K562 (cell line): Measurements from ENCODE around the gene UBE2E2. TPM values are rescaled to one million over a fixed set of nuclear protein-coding genes. Genes with fewer than 3 reads are reported as not detected.

Experiments used
- ATAC-seq: fragments of 200-7000 bp; cut with Tn5 transposase; 3 replicates; pipeline ENCODE4 v1.9.1; 2020; ENCODE audit warnings: moderate library complexity
- BruUV-seq: library from RNA; stranded (reverse); fragments of 400-500 nt; replicated peaks from 2 replicates; lab custom pipeline; 2021; lab: Mats Ljungman, UMichigan
- CTCF ChIA-PET: fragments of 300-600 bp; formaldehyde crosslinking; extraction: SDS; loops from one replicate; lab custom pipeline; 2021; ENCODE audit warnings: low intra/inter-chr PET ratio; lab: Yijun Ruan, JAX
- POLR2A ChIA-PET: fragments of 300-600, 350-650 bp; sonication (Branson Sonifier 250); formaldehyde crosslinking; extraction: SDS; loops from one replicate; lab custom pipeline; 2021; ENCODE audit warnings: antibody characterized with exemption, inconsistent platforms; lab: Yijun Ruan, JAX
- DNase-seq, 4 experiments: peaks; one replicate each; pipeline versions ENCODE4 v3.0.0 to v3.0.0-alpha.2; 2011 to 2018; ENCODE audit warnings: low spot score in 3 of 4, mixed read lengths in 3 of 4; ENCODE audit errors: extremely low read depth in 1 of 4
- FAIRE-seq: peaks from 2 replicates; lab custom pipeline; 2011; peaks lifted over from hg19 to GRCh38; lab: Jason Lieb, UNC
- H2AFZ ChIP-seq: 2 replicates; pipeline ENCODE4 v1.6.0; 2011; ENCODE audit warnings: low read depth, low read length, control low read depth, inconsistent platforms
- H3K27ac ChIP-seq: fragments of 200-600 bp; 3 replicates; pipeline ENCODE4 v1.8.0; 2011; ENCODE audit warnings: low read depth, mild to moderate bottlenecking, control low read depth, inconsistent platforms, low read length, moderate library complexity, mixed read lengths; ENCODE audit errors: extremely low read depth
- H3K27me3 ChIP-seq, 2 experiments: fragments of 300-600 bp in 1 of 2; 2 replicates in 1 of 2; 3 replicates in 1 of 2; pipeline versions ENCODE4 v1.6.0 to v1.8.0; 2011; ENCODE audit warnings: inconsistent platforms in 2 of 2, low read length in 2 of 2, mild to moderate bottlenecking in 1 of 2, mixed read lengths in 1 of 2, moderate library complexity in 1 of 2; ENCODE audit not compliant: control insufficient read depth in 2 of 2, insufficient read depth in 2 of 2
- H3K36me3 ChIP-seq: fragments of 300-600 bp; 3 replicates; pipeline ENCODE4 v1.8.0; 2011; ENCODE audit warnings: mild to moderate bottlenecking, low read length, inconsistent platforms; ENCODE audit not compliant: control insufficient read depth, insufficient read depth
- H3K4me1 ChIP-seq, 2 experiments: fragments of 200-600 bp in 1 of 2; replicated peaks in 1 of 2; 2 replicates in 1 of 2; 3 replicates in 1 of 2; pipeline versions ENCODE4 v1.5.1 to v1.8.0; 2011; ENCODE audit warnings: inconsistent platforms in 2 of 2, low read length in 2 of 2, mild to moderate bottlenecking in 1 of 2, mixed read lengths in 1 of 2, moderate library complexity in 1 of 2; ENCODE audit not compliant: control insufficient read depth in 2 of 2, insufficient read depth in 2 of 2
- H3K4me2 ChIP-seq: 2 replicates; pipeline ENCODE4 v1.6.1; 2011; ENCODE audit warnings: low read length, control low read depth, inconsistent platforms, mixed read lengths; ENCODE audit not compliant: insufficient read depth
- H3K4me3 ChIP-seq: fragments of 200-600 bp; sonication (generic), shearing (Covaris generic); 2 replicates; pipeline ENCODE4 v1.5.1; 2016; ENCODE audit warnings: control low read depth, inconsistent platforms
- H3K79me2 ChIP-seq: fragments of 200-600 bp; 3 replicates; pipeline ENCODE4 v1.8.0; 2011; ENCODE audit warnings: low read length, inconsistent platforms; ENCODE audit not compliant: control insufficient read depth, insufficient read depth
- H3K9ac ChIP-seq, 2 experiments: 2 replicates each; pipeline versions ENCODE4 v1.6.0 to v1.6.1; 2011; ENCODE audit warnings: low read depth in 2 of 2, low read length in 2 of 2, control low read depth in 1 of 2, inconsistent platforms in 1 of 2, mild to moderate bottlenecking in 1 of 2, mixed read lengths in 1 of 2; ENCODE audit not compliant: insufficient read depth in 1 of 2
- H3K9me1 ChIP-seq: one replicate; pipeline ENCODE4 v1.6.0; 2011; ENCODE audit warnings: inconsistent platforms, mild to moderate bottlenecking, low read length, moderate library complexity; ENCODE audit not compliant: control insufficient read depth, insufficient read depth
- H3K9me3 ChIP-seq: replicated peaks from 2 replicates; pipeline ENCODE4 v1.5.1; 2011; ENCODE audit warnings: low read depth, low read length, inconsistent platforms; ENCODE audit not compliant: control insufficient read depth, insufficient read depth
- H4K20me1 ChIP-seq: replicated peaks from 2 replicates; pipeline ENCODE4 v1.6.1; 2011; ENCODE audit warnings: low read length, inconsistent platforms, mixed read lengths; ENCODE audit not compliant: control insufficient read depth, insufficient read depth
- BRCA1 ChIP-seq, 2 experiments: fragments of 450-650 bp in 1 of 2; sonication (generic) in 1 of 2; formaldehyde crosslinking in 1 of 2; IDR thresholded peaks; 2 replicates each; pipeline versions ENCODE4 v1.5.0 to v1.6.1; 2017 to 2020; ENCODE audit warnings: mild to moderate bottlenecking in 1 of 2, missing genetic modification reagents in 1 of 2
- DACH1 ChIP-seq: fragments of 450-650 bp; IDR thresholded peaks from 2 replicates; pipeline ENCODE4 v1.6.1; 2018; ENCODE audit not compliant: partially characterized antibody
- NCOA2 ChIP-seq, 2 experiments: fragments of 450-650 bp; IDR thresholded peaks; 2 replicates each; pipeline ENCODE4 v1.6.1; 2018; ENCODE audit warnings: mild to moderate bottlenecking in 2 of 2, moderate library complexity in 1 of 2; ENCODE audit not compliant: partially characterized antibody in 2 of 2
- NFIX ChIP-seq: fragments of 250-450 bp; sonication (Bioruptor Pico); IDR thresholded peaks from 2 replicates; pipeline ENCODE4 v1.4.0; 2020; ENCODE audit warnings: low read depth, mild to moderate bottlenecking, moderate library complexity
- TCF7L2 ChIP-seq: fragments of 150-350 bp; IDR thresholded peaks from 2 replicates; pipeline ENCODE4 v1.6.1; 2016; ENCODE audit warnings: low read depth, mild to moderate bottlenecking, low read length, moderate library complexity
- ZNF717 ChIP-seq: fragments of 250-450 bp; sonication (Bioruptor Pico); IDR thresholded peaks from 2 replicates; pipeline ENCODE4 v1.5.0; 2021
- WGBS: fragments of 100-300 bp; shearing (Covaris generic); methylation state at CpG from one replicate; pipeline ENCODE4 v1.1.6; 2016; ENCODE audit warnings: low coverage, mixed read lengths; ENCODE audit not compliant: insufficient coverage; ENCODE audit errors: missing lambda C conversion rate; 5-methylcytosine and 5-hydroxymethylcytosine counted together
- in situ Hi-C: fragments of 300-500 bp; cut with MboI; formaldehyde crosslinking; loops from 4 replicates; pipeline ENCODE4 v1.15.0; 2018; ENCODE audit warnings: inconsistent platforms, mixed read lengths
- intact Hi-C: fragments of 100-400 bp; cut with micrococcal nuclease; formaldehyde crosslinking; loops from 2 replicates; pipeline ENCODE4 v1.14.2; 2022
- polyA plus RNA-seq, 8 experiments: library from polyadenylated mRNA; depleted of rRNA in 4 of 8; stranded (reverse) in 5 of 8; unstranded in 3 of 8; fragments of >200 nt; fragmentation: Nextera tagmentation in 2 of 8; fragmentation: Illumina TruSeq in 1 of 8; extraction: Ambion mirVana in 2 of 8; extraction: Trizol in 1 of 8; gene quantifications; 2 replicates each; pipeline versions ENCODE4 v1.2.1 to v1.2.3, GENCODE V29; 2011 to 2014; ENCODE audit warnings: inconsistent platforms in 1 of 8, missing spikeins in 1 of 8
- total RNA-seq, 7 experiments: library from RNA; depleted of rRNA in 6 of 7; stranded (reverse); fragments of >200 nt in 6 of 7; fragmentation: Illumina TruSeq in 2 of 7; extraction: Trizol in 2 of 7; gene quantifications; 2 replicates each; pipeline versions ENCODE4 v1.2.1 to v1.2.3, GENCODE V29; 2011 to 2021; ENCODE audit warnings: low replicate concordance in 1 of 7
- TF ChIP-seq, protein P1 (sequence below): fragments of 250-450 bp; sonication (Bioruptor Pico); IDR thresholded peaks from 2 replicates; pipeline ENCODE4 v1.8.0; 2022; ENCODE audit warnings: inconsistent platforms
- TF ChIP-seq, protein P2 (sequence below), 2 experiments: fragments of 450-650 bp; formaldehyde crosslinking in 1 of 2; IDR thresholded peaks; 2 replicates each; pipeline versions ENCODE4 v1.4.0 to v1.6.1; 2014 to 2020; ENCODE audit warnings: mild to moderate bottlenecking in 2 of 2, borderline replicate concordance in 1 of 2, low read depth in 1 of 2

UBE2E2 gene
- total and polyA plus RNA-seq, 9 of the 15 experiments (the other 6 are each of a cell fraction or from before 2014, with no cell fraction given): 0.22 to 5.1 (median 1.9) TPM

DNA sequence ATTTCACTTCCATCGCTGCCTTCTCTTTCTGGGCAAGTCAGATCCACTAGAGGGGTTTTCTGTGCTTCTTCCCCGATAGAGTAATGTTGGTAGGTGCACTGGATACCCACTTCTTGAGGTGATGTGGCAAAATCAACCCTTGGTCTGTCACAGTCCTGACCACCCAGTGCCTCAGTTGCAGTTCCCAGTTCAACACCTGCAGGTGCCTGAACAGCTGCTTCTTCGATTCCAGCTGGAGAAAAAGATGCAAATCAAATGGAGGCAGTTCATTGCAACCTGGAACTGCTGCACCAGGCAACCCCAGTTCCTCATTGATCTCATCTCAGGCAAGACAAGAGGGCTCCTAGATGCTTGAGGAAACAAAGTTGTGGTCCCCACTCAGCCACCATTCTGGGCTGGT, 186.6 kb downstream of the UBE2E2 start:
- no peak overlapping the region for H3K4me3 ChIP-seq
- no peaks in the 10 kb centered on the region for H3K79me2 ChIP-seq
- no peak overlapping the region for H3K4me2 ChIP-seq
- H3K9ac ChIP-seq: no peak overlapping the region
- in situ Hi-C loops (no loop called here), intact Hi-C loops (no loop called here)
- DNase-seq (no peak), FAIRE-seq (no peak), ATAC-seq (no peak)
- H3K27me3 ChIP-seq: no peaks in the 10 kb centered on the region
- no peak overlapping the region for H2AFZ ChIP-seq
- H3K4me1 ChIP-seq: no peaks in the 10 kb centered on the region
- H3K27ac ChIP-seq: no peak overlapping the region
- H3K9me1 ChIP-seq: no peaks in the 10 kb centered on the region
- H4K20me1 ChIP-seq: no peaks in the 10 kb centered on the region
- no peaks in the 10 kb centered on the region for H3K36me3 ChIP-seq
- no TSS peak for BruUV-seq
- WGBS: 0% methylated on average over 3 of the region's 3 CpGs
- POLR2A ChIA-PET: no interaction called here
- no peak for TF ChIP-seq ZNF717 (CRISPR knock-in tag)
- TF ChIP-seq NFIX (CRISPR knock-in tag): no peak
- TF ChIP-seq, protein P1, sequence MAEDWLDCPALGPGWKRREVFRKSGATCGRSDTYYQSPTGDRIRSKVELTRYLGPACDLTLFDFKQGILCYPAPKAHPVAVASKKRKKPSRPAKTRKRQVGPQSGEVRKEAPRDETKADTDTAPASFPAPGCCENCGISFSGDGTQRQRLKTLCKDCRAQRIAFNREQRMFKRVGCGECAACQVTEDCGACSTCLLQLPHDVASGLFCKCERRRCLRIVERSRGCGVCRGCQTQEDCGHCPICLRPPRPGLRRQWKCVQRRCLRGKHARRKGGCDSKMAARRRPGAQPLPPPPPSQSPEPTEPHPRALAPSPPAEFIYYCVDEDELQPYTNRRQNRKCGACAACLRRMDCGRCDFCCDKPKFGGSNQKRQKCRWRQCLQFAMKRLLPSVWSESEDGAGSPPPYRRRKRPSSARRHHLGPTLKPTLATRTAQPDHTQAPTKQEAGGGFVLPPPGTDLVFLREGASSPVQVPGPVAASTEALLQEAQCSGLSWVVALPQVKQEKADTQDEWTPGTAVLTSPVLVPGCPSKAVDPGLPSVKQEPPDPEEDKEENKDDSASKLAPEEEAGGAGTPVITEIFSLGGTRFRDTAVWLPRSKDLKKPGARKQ (CRISPR knock-in tag): no peak
- TF ChIP-seq TCF7L2: no peak
- no peak for TF ChIP-seq NCOA2 (IDR thresholded peaks at IDR 0.05; ENCODE audit: partially characterized antibody in 2 of 2)
- TF ChIP-seq BRCA1 (IDR thresholded peaks at IDR 0.05): no peak
- no peak for TF ChIP-seq BRCA1 (CRISPR knock-in tag; IDR thresholded peaks at IDR 0.05)
- TF ChIP-seq, protein P2, sequence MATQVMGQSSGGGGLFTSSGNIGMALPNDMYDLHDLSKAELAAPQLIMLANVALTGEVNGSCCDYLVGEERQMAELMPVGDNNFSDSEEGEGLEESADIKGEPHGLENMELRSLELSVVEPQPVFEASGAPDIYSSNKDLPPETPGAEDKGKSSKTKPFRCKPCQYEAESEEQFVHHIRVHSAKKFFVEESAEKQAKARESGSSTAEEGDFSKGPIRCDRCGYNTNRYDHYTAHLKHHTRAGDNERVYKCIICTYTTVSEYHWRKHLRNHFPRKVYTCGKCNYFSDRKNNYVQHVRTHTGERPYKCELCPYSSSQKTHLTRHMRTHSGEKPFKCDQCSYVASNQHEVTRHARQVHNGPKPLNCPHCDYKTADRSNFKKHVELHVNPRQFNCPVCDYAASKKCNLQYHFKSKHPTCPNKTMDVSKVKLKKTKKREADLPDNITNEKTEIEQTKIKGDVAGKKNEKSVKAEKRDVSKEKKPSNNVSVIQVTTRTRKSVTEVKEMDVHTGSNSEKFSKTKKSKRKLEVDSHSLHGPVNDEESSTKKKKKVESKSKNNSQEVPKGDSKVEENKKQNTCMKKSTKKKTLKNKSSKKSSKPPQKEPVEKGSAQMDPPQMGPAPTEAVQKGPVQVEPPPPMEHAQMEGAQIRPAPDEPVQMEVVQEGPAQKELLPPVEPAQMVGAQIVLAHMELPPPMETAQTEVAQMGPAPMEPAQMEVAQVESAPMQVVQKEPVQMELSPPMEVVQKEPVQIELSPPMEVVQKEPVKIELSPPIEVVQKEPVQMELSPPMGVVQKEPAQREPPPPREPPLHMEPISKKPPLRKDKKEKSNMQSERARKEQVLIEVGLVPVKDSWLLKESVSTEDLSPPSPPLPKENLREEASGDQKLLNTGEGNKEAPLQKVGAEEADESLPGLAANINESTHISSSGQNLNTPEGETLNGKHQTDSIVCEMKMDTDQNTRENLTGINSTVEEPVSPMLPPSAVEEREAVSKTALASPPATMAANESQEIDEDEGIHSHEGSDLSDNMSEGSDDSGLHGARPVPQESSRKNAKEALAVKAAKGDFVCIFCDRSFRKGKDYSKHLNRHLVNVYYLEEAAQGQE (IDR thresholded peaks at IDR 0.05; ENCODE audit: borderline replicate concordance): no peak
- TF ChIP-seq, protein P2 (CRISPR knock-in tag; IDR thresholded peaks at IDR 0.05; ENCODE audit: low read depth): no peak
- TF ChIP-seq DACH1: no peak
- CTCF ChIA-PET: no interaction called here
- H3K9me3 ChIP-seq: 0 out of 2 replicates have a peak, but pooled peaks cover 2% of the 10 kb centered on the region
